GM18951 (cell line): ENCODE data around the gene PHF1.
"Not testable (repeated sequence)": the region's sequence is repeated elsewhere in the genome, so short reads cannot be mapped to it uniquely, and the experiment has no call there.

Experiments
- POLR2A ChIP-seq: IDR thresholded peaks from 4 replicates; pipeline ENCODE4 v1.6.1; 2011; ENCODE audit warnings: mild to moderate bottlenecking; ENCODE audit not compliant: insufficient read length, insufficient read depth; ENCODE audit errors: extremely low read depth
- in situ Hi-C: fragments of 300-500 bp; cut with MboI; formaldehyde crosslinking; loops from one replicate; pipeline ENCODE4 v1.12.0; 2022; ENCODE audit warnings: low sequenced_read_pairs, mixed read lengths, inconsistent platforms; ENCODE audit not compliant: unreplicated experiment

PHF1 gene

DNA sequence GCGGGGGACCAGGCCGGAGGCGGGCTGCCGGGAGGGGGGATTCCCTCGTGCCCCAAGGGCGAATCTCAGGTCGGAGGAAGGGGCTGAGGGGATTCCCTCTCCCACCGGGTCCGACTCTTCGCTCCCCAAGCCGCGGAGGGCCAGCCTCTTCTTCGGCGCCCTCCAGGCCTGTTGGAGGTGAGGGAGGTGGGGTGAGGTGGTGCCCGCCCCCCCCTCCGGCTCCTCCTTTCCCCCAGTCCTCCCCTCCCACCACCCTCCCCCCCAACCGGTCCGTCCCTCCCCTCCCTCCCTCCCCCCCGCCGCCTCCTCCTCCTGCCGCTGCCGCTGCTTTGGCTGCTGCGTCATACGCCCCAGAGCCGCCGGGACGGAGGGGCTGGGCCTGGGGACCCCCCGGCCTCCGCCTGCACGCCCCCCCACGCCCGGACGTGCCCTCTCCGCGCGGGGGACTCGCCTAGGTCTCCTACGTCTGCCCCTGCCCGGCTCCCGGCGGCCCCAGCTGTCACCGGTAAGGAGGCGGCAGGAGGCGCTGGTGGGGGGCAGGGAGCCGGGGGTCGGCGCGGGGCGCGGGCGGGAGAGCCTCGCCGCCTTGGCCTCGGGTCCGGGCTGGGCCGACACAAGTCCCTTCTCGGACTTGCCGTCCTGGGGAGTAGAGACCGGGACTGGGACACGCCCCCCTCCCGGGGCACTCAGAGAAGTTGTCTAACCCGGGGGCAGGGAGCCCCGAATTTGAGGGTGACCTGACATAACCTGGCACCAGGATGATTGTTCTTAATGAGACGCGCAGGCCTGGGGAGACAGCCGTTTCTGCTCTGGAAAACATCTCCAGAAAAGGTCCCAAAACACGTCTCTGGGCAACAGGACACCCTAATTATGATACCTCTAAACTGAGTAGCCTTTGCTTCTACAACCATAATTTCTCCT, at the start of gene PHF1:
Gene PHF1, plus strand, starts transcription at position 304 of the 921 bp plus-strand sequence. CDS start 1,250 bp downstream, outside the sequence.
- in situ Hi-C loops: no loop called here
- TF ChIP-seq POLR2A: peak; percentile 48

DNA sequence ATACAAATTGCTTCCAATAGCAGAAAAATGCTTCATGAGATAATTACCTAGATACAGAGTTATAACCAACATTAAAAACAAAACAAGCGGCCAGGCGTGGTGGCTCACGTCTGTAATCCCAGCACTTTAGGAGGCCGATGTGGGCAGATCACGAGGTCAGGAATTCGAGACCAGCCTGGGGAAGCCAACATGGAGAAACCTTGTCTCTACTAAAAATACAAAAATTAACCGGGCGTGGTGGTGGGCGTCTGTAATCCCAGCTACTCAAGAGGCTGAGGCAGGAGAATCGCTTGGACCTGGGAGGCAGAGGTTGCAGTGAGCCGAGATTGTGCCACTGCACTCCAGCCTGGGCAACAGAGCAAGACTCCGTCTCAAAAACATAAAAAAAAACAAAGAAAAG, 47.3 kb upstream of the PHF1 start:
- in situ Hi-C loops: not testable (repeated sequence)

DNA sequence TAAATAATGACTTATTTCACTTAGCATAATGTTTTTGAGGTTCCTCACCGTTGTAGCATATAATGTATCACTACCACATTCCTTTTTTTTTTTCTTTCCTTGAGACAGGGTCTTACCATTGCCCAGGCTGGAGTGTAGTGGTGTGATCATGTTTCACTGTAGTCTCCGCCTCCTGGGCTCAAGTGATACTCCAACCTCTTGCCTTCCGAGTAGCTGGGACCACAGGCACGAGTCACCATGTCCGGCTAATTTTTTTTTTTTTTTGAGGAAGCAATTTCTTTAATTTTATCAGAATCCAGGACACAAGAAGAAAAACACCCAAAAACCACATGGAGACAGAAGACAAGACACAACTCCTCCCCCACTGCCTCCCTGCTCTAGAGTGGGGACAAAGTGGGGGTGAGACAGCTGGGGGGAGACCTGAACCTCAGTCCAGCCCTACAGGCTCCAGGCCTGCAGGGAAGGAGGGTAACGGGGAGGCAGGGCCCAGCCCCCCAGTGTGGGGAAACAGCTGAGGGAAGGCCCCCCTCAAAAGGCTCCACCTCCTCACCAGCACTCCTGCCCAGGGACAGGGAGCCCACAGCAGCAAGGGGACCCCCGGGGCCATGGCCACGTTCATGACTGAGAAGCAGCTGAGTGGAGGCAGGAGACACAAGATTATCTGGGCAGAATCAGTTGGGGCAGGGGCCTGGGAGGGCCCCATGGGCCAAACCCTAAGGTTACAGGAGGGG, 46.2 kb upstream of the PHF1 start:
- in situ Hi-C loops: not testable (repeated sequence)

DNA sequence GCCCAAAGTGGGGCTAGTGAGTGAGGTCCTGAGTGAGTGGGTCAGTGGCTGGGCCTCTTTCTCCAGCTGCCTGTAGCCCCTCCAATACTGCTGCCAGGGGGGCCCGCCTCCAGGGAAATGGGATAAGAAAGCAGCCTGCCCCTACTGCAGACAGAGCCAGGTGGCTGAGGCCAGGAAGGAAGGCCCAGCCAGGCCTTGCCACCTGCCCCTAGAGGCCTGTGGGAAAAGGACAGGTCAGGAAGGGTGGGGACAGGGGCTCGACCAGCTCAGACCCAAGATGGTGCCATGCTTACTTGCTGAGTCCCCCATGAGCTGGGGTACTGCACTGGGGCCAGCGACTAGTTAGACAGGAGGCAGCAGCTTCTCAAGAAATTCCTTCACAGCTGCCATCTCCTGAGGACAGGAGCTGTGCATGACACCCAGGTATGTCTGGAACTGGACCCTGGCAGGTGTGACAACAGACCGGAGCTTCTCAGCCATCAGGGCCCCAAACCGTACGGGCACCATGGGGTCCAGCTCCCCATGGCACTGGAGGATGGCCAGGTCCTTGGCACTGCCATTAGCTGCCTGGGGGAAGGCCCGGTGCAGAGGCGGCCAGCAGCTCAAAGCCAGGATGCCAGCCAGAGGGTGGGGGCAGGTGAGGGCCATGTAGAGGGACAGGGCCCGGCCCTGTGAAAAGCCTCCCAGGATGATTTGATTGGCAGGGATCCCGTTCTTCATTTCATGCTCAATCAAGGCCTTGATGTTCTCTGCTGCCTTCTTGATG, 45.4 kb upstream of the PHF1 start:
- in situ Hi-C loops: not testable (repeated sequence)

DNA sequence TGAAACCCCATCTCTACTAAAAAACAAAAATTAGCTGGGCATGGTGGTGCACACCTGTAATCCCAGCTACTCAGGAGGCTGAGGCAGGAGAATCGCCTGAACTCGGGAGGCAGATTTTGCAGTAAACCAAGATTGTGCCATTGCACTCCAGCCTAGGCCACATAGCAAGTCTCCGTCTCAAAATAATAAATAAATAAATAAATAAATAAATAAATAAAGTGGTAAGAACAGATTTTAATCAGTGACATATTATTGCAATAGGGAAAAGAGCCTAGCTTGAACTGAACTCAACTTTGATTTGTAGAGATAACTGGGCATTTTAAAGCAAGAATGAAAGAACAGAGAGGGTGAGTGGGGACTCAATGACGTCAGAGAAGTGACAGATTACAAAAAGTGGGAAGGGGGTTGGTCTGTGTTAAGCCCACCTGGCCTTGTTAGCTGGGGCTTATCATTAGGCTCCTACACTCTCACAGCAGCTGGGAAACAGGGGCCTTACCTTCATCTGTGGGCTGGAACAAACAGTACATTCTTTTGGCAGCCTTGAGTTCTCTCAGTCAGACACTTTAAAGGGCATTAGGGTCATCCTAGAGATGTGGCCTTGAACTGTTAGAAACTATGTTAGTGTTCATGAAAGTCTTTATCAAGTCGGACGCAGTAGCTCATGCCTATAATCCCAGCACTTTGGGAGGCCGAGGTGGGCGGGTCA, 43.7 kb upstream of the PHF1 start:
- no peak for TF ChIP-seq POLR2A
- in situ Hi-C loops: no loop called here

DNA sequence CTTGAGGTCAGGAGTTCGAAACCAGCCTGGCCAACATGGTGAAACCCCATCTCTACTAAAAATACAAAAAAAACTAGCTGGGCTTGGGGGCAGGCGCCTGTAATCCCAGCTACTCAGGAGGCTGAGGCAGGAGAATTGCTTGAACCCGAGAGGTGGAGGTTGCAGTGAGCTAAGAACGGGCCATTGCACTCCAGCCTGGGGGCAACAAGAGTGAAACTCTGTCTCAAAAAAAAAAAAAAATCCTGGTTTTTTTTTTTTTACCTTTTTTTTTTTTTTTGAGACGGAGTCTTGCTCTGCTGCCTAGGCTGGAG, 43.1 kb upstream of the PHF1 start:
- in situ Hi-C loops: not testable (repeated sequence)

DNA sequence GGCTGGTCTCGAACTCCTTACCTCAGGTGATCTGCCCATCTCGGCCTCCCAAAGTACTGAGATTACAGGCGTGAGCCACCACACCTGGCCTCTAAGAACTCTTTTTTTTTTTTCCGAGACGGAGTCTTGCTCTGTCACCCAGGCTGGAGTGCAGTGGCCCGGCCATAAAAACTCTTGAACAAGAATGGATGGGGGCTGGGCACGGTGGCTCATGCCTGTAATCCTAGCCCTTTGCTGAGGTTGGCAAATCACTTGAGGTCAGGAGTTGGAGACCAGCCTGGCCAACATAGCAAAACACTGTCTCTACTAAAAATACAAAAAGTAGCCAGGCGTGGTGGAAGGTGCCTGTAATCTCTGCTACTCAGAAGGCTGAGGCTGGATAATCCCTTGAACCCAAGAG, 38.9 kb upstream of the PHF1 start:
- in situ Hi-C loops: not testable (repeated sequence)

DNA sequence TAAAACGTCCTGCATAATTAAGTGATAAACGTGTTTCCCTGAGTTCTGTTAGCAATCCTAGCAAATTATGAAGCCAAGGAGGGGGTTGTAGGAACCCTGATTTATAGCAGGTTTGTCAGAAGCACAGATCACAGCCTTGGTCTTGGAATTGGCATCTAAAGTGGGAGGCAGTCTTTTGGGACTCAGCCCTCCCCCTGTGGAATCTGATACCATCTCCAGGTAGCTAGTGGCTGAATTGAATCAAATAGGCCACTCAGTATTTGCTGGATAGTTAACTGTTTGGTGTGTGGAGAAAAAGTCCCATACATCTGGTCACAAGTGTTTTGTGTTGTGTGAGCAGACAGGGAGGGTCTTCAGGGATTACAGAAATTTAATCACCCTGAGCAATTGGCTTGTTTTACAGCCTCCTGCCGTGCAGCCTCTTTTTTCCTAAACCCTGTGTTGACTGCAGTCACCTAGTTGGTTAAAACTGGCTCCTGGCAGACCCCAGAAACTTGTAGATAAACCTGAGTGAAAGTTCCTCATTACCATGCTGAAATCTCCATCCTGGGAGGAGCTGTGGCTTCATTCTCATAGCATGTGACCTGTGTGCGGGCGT, 38.2 kb upstream of the PHF1 start:
- in situ Hi-C loops: no loop called here
- no peak for TF ChIP-seq POLR2A

DNA sequence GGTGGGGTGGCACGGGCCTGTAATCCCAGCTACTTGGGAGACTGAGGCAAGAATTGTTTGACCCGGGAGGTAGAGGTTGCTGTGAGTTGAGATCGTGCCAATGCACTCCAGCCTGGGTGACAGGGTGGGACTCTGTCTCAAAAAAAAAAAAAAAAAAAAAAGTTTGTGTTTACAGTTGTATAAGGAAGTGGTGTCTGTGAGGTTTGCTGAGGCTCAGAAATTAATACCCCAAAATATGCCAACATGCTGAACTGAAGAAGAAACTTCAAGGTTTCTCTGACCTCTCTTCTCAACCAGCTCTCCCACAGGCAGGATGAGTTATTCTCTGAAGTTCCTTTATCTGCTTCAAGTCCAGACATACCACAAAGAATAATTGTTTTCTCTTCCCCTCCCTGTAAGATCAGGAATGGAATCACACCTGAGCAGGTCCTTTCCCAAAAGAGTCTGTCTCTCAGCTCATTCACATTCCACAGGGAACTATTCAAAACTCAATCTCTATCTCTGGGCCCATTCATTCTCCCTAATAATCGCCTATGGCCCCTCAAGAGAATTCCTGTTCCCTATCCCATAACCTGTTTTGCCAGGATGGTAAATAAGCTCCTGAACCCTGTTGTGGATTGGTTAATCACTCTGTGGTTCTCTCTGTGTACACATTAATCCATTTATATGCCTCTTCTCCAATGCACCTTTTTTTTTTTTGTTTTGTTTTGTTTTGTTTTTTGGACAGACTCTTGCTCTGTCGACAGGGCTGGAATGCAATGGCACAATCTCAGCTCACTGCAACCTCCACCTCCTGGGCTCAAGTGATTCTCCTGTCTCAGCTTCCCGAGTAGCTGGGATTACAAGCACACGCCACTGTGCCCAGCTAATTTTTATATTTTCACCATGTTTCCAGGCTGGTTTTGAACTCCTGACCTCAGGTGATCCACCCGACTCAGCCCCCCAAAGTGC, 36.6 kb upstream of the PHF1 start:
- in situ Hi-C loops: no loop called here
- no peak for TF ChIP-seq POLR2A

DNA sequence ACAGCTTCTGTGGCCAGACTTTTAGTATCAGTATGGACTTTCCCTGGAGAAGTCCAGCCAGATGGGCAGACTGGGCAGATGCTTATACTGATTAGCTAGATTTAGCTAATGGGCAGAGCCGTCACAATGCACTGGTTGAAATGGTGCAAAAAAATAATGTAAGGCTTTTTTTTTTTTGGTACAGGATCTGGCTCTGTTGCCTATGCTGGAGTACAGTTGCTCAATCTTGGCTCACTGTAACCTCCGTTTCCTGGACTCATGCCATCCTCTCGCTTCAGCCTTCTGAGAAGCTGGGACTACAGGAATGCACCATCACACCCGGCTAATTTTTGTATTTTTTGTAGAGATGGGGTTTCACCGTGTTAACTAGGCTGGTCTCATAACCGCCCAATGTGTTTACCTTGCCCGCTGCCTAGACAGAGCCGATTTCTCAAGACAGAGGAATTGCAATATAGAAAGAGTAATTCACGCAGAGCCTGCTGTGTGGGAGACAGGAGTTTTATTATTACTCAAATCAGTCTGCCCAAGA, 35.6 kb upstream of the PHF1 start:
- no peak for TF ChIP-seq POLR2A
- in situ Hi-C loops: no loop called here

DNA sequence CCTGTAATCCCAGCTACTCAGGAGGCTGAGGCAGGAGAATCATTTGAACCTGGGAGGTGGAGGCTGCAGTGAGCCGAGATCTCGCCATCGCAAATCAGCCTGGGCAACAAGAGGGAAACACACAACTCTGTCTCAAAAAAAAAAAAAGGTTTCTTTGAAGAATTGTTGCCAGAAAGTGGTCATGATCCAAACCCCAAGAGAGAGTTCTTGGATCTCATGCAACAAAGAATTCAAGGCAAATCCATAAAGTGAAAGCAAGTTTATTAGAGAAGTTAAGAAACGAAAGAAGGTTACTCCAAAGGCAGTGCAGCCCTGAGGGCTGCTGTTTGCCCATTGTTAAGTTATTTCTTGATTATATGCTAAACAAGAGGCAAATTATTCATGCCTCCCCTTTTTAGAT, 33.6 kb upstream of the PHF1 start:
- TF ChIP-seq POLR2A: no peak

DNA sequence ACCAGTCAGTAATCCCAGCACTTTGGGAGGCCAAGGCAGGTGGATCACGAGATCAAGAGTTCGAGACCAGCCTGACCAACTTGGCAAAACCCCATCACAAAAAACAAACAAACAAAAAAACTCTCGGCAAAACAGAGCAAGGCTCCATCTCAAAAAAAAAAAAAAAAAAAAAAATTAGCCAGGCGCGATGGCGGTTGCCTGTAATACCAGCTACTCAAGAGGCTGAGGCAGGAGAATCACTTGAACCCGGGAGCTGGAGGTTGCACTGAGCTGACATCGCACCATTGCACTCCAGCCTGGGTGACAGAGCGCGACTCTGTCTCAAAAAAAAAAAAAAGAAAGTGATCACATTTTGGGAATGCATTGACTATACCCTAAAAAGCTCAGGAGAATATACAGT, 31.6 kb upstream of the PHF1 start:
- in situ Hi-C loops: not testable (repeated sequence)

More for the DNA sequence above, 33.6 kb upstream of the PHF1 start:
- in situ Hi-C loops: no loop called here
